ENCODE results near the gene DCXR. TPM values are rescaled to one million over a fixed set of nuclear protein-coding genes. Genes with fewer than 3 reads are reported as not detected.

The DCXR gene
- total and polyA plus RNA-seq, 2 of the 4 experiments (the other 2 are of a cell fraction) = 36.6 to 139 TPM

DNA sequence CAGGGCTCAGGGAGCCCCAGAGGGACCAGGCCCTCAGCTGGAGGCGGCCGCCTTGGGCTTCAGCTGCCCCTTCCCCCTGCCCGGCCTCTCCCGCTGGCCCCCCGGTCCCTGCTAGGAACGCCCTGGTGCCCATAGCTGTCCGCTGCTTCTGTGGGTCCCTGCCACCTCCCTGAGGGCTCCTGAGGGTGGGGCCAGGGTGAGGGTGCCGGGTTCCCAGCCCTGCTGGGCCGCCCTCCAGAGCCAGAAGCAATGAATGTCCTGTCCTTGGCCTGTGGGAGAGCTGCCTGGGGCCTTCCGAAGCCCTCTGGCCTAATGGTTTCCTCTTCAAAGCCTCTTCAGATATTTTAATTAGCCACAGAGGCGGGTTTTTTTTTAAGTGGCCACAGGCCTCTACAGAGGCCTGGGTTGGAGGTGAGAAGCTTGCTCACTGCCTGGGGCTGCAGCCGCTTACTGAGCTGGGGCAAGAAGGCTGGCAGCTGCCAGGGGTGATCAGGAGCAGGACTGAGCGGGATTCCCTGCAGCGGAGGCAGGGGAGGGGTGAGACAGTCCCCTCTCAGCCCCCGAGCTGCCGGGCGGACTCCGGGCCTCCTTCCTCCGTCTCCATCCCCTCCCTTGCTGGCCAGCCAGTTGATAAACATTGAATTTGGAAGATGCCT is 24.7 kb downstream of the DCXR start:
- in situ Hi-C loops (cut with MboI; ENCODE audit: low sequenced_read_pairs) (no loop called here), intact Hi-C loops (cut with micrococcal nuclease) (no loop called here), dilution Hi-C loops (cut with HindIII; ENCODE audit: low sequenced_read_pairs, unreplicated experiment) (no loop called here)
- Histone ChIP-seq H3K9me3 (ENCODE audit: control insufficient read depth, insufficient read depth, low read length) (no peaks in the 10 kb centered on the region), H3K36me3 (ENCODE audit: control insufficient read depth, insufficient read depth, low read length) (peaks cover 7% of the 10 kb centered on the region; the same call in 1 of the 2 replicates), H2AFZ (replicated peaks; ENCODE audit: low read length, poor library complexity) (no peak overlapping the region), H2BK120ac (ENCODE audit: low read depth, low read length) (no peak overlapping the region), H3K4me3 (ENCODE audit: insufficient read depth, low read depth, low read length) (no peak overlapping the region), H3K23ac (ENCODE audit: low read depth, low read length) (no peak overlapping the region), H3K4me2 (ENCODE audit: low read depth, low read length) (no peak overlapping the region), H3K9ac (ENCODE audit: low read depth, low read length) (no peak overlapping the region), H4K91ac (ENCODE audit: insufficient read depth, low read depth, low read length) (no peak overlapping the region), H2AK9ac (replicated peaks; ENCODE audit: low read depth, low read length, poor library complexity) (no peak overlapping the region), H2BK20ac (ENCODE audit: low read depth, low read length) (no peak overlapping the region), H3K9me1 (ENCODE audit: insufficient read depth, low read length) (no peaks in the 10 kb centered on the region), H3K27ac (ENCODE audit: insufficient read depth, low read length) (no peak overlapping the region), H3K18ac (ENCODE audit: low read depth, low read length) (no peak overlapping the region), H2BK15ac (ENCODE audit: low read depth, low read length) (no peak overlapping the region), H3K4ac (ENCODE audit: low read depth, low read length) (no peak overlapping the region), H4K20me1 (ENCODE audit: insufficient read depth, low read length) (no peaks in the 10 kb centered on the region; the same call in 1 of the 2 replicates), H3K4me1 (ENCODE audit: control insufficient read depth, insufficient read depth, low read length) (no peaks in the 10 kb centered on the region), H2AK5ac (ENCODE audit: low read depth, low read length) (no peak overlapping the region), H4K5ac (ENCODE audit: low read depth, low read length) (no peak overlapping the region), H3K56ac (ENCODE audit: extremely low read depth, insufficient read depth, low read length) (no peak overlapping the region), H3K79me1 (ENCODE audit: low read depth in 1 of 2, low read length in 2 of 2) (no peaks in the 10 kb centered on the region), H2BK5ac (ENCODE audit: low read depth, low read length, poor library complexity, severe bottlenecking) (no peak overlapping the region), H3K14ac (replicated peaks; ENCODE audit: low read depth, low read length) (no peak overlapping the region), H3K27me3 (ENCODE audit: control insufficient read depth, insufficient read depth, low read length) (no peaks in the 10 kb centered on the region), H4K8ac (ENCODE audit: low read depth in 2 of 2, low read length in 2 of 2) (no peak overlapping the region)
- ATAC-seq (ENCODE audit: low read depth) (no peak), DNase-seq (no peak)
- no peak for TF ChIP-seq MAFK (IDR thresholded peaks at IDR 0.05; ENCODE audit: low read depth, low read length)
- TF ChIP-seq, protein P1, sequence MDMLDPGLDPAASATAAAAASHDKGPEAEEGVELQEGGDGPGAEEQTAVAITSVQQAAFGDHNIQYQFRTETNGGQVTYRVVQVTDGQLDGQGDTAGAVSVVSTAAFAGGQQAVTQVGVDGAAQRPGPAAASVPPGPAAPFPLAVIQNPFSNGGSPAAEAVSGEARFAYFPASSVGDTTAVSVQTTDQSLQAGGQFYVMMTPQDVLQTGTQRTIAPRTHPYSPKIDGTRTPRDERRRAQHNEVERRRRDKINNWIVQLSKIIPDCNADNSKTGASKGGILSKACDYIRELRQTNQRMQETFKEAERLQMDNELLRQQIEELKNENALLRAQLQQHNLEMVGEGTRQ (IDR thresholded peaks at IDR 0.05; ENCODE audit: low read depth, low read length) = no peak
- TF ChIP-seq MAZ (IDR thresholded peaks at IDR 0.05; ENCODE audit: borderline replicate concordance, low read depth, low read length) = no peak
- TF ChIP-seq SMC3 (IDR thresholded peaks at IDR 0.05; ENCODE audit: low read depth, low read length) = no peak
- no peak for TF ChIP-seq BHLHE40 (IDR thresholded peaks at IDR 0.05; ENCODE audit: low read depth, low read length)
- TF ChIP-seq MXI1 (IDR thresholded peaks at IDR 0.05; ENCODE audit: borderline replicate concordance, low read depth, low read length) = no peak
- TF ChIP-seq, protein P2, sequence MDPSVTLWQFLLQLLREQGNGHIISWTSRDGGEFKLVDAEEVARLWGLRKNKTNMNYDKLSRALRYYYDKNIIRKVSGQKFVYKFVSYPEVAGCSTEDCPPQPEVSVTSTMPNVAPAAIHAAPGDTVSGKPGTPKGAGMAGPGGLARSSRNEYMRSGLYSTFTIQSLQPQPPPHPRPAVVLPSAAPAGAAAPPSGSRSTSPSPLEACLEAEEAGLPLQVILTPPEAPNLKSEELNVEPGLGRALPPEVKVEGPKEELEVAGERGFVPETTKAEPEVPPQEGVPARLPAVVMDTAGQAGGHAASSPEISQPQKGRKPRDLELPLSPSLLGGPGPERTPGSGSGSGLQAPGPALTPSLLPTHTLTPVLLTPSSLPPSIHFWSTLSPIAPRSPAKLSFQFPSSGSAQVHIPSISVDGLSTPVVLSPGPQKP (IDR thresholded peaks at IDR 0.05; ENCODE audit: borderline replicate concordance, low read depth, low read length) = no peak
- no peak for TF ChIP-seq RAD21 (IDR thresholded peaks at IDR 0.05; ENCODE audit: low read length)
- TF ChIP-seq NFE2L2 (IDR thresholded peaks at IDR 0.05; ENCODE audit: low read depth, low read length) = no peak
- TF ChIP-seq POLR2A (IDR thresholded peaks at IDR 0.05; ENCODE audit: low read depth, low read length) = no peak
- no peak for TF ChIP-seq CHD1 (IDR thresholded peaks at IDR 0.05; ENCODE audit: low read depth, low read length)
- no peak for TF ChIP-seq FOS (IDR thresholded peaks at IDR 0.05; ENCODE audit: low read depth, low read length)
- TF ChIP-seq, protein P3, sequence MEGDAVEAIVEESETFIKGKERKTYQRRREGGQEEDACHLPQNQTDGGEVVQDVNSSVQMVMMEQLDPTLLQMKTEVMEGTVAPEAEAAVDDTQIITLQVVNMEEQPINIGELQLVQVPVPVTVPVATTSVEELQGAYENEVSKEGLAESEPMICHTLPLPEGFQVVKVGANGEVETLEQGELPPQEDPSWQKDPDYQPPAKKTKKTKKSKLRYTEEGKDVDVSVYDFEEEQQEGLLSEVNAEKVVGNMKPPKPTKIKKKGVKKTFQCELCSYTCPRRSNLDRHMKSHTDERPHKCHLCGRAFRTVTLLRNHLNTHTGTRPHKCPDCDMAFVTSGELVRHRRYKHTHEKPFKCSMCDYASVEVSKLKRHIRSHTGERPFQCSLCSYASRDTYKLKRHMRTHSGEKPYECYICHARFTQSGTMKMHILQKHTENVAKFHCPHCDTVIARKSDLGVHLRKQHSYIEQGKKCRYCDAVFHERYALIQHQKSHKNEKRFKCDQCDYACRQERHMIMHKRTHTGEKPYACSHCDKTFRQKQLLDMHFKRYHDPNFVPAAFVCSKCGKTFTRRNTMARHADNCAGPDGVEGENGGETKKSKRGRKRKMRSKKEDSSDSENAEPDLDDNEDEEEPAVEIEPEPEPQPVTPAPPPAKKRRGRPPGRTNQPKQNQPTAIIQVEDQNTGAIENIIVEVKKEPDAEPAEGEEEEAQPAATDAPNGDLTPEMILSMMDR (conservative IDR thresholded peaks at IDR 0.05; ENCODE audit: low read depth, low read length) = no peak
- no peak for TF ChIP-seq RCOR1 (IDR thresholded peaks at IDR 0.05; ENCODE audit: insufficient replicate concordance, low read length)
- TF ChIP-seq CEBPB (IDR thresholded peaks at IDR 0.05; ENCODE audit: low read depth, low read length) = no peak
- TF ChIP-seq RFX5 (IDR thresholded peaks at IDR 0.05; ENCODE audit: low read depth, low read length) = no peak
- WGBS, 2 experiments (ENCODE audit: extremely low coverage in 2 of 2, insufficient read length in 1 of 2) = 88% methylated on average over 2 of the region's 19 CpGs; no CpG with 5 or more reads in 1 of the 2 experiments
- ChIA-PET POLR2A (ENCODE audit: unreplicated experiment) (no interaction called here), CTCF (interaction anchor here (0.5 to 1.3 kb wide), 2 partner anchors 53 to 123 kb away, joined by 3 to 4 read pairs; no protein-coding TSS in a partner anchor)
- BruUV-seq (replicated peaks) = no TSS peak

Measured in IMR-90 (cell line).